ENCODE data around the gene SIDT1. TPM values are rescaled to one million over a fixed set of nuclear protein-coding genes. Genes with fewer than 3 reads are reported as not detected.

The SIDT1 gene
- total and polyA plus RNA-seq, 4 donors = 1.0 to 16.3 (median 4.6) TPM

- TF ChIP-seq CTCF (IDR thresholded peaks at IDR 0.05; ENCODE audit: control extremely low read depth, extremely low read depth) = no peak
- DNase-seq (no peak), ATAC-seq (ENCODE audit: insufficient read depth, low FRiP score) (no peak)
- 72 to 88% methylated on average over 1 of the region's 1 CpG for WGBS, 2 donors
- H3K27ac ChIP-seq (ENCODE audit: low read depth in 1 of 2, low read length in 1 of 2) = no peak overlapping the region
- no peak overlapping the region for H3K4me3 ChIP-seq
- no peaks in the 10 kb centered on the region for H3K4me1 ChIP-seq (ENCODE audit: control insufficient read depth in 5 of 5, insufficient read depth in 5 of 5, low read length in 5 of 5)
- H3K9ac ChIP-seq (ENCODE audit: insufficient read depth in 1 of 2, low read length in 2 of 2) = no peak overlapping the region
- H3K9me3 ChIP-seq (ENCODE audit: control insufficient read depth in 4 of 4, insufficient read depth in 3 of 4, low read length in 3 of 4) = no peaks in the 10 kb centered on the region
- no peaks in the 10 kb centered on the region for H3K36me3 ChIP-seq (ENCODE audit: control insufficient read depth in 4 of 4, insufficient read depth in 4 of 4, low read length in 4 of 4)
- no peaks in the 10 kb centered on the region for H3K27me3 ChIP-seq (ENCODE audit: control insufficient read depth in 3 of 3, insufficient read depth in 3 of 3, low read length in 2 of 3)
These were observed 58.6 kb downstream of the SIDT1 start for GRCh38 chr3:113590983-113591382.

- H3K27ac ChIP-seq (ENCODE audit: low read depth in 1 of 2, low read length in 1 of 2) = no peak overlapping the region
- H3K9ac ChIP-seq (ENCODE audit: insufficient read depth in 1 of 2, low read length in 2 of 2) = no peak overlapping the region
- H3K4me3 ChIP-seq = no peak overlapping the region
- TF ChIP-seq CTCF (IDR thresholded peaks at IDR 0.05; ENCODE audit: control extremely low read depth, extremely low read depth) = no peak
- DNase-seq = no peak
- H3K4me1 ChIP-seq (ENCODE audit: control insufficient read depth in 5 of 5, insufficient read depth in 5 of 5, low read length in 5 of 5) = no peaks in the 10 kb centered on the region
- no peak for ATAC-seq (ENCODE audit: insufficient read depth, low FRiP score)
- WGBS, 2 donors = 76 to 83% methylated on average over 2 of the region's 2 CpGs
- H3K27me3 ChIP-seq (ENCODE audit: control insufficient read depth in 3 of 3, insufficient read depth in 3 of 3, low read length in 2 of 3) = no peaks in the 10 kb centered on the region
- no peaks in the 10 kb centered on the region for H3K36me3 ChIP-seq (ENCODE audit: control insufficient read depth in 4 of 4, insufficient read depth in 4 of 4, low read length in 4 of 4)
- H3K9me3 ChIP-seq (ENCODE audit: control insufficient read depth in 4 of 4, insufficient read depth in 3 of 4, low read length in 3 of 4) = no peaks in the 10 kb centered on the region
These were observed 61.7 kb downstream of the SIDT1 start for GRCh38 chr3:113594066-113594465.

GRCh38 chr3:113597596-113598354 lies 65.4 kb downstream of the SIDT1 start:
- Histone ChIP-seq H3K4me3 (no peak overlapping the region), H3K27ac (ENCODE audit: low read depth in 1 of 2, low read length in 1 of 2) (no peak overlapping the region), H3K4me1 (ENCODE audit: control insufficient read depth in 5 of 5, insufficient read depth in 5 of 5, low read length in 5 of 5) (no peaks in the 10 kb centered on the region), H3K9me3 (ENCODE audit: control insufficient read depth in 4 of 4, insufficient read depth in 3 of 4, low read length in 3 of 4) (no peaks in the 10 kb centered on the region), H3K9ac (ENCODE audit: insufficient read depth in 1 of 2, low read length in 2 of 2) (no peak overlapping the region), H3K36me3 (ENCODE audit: control insufficient read depth in 4 of 4, insufficient read depth in 4 of 4, low read length in 4 of 4) (no peaks in the 10 kb centered on the region), H3K27me3 (ENCODE audit: control insufficient read depth in 3 of 3, insufficient read depth in 3 of 3, low read length in 2 of 3) (no peaks in the 10 kb centered on the region)
- TF ChIP-seq CTCF (IDR thresholded peaks at IDR 0.05; ENCODE audit: control extremely low read depth, extremely low read depth) = no peak
- DNase-seq (no peak), ATAC-seq (ENCODE audit: insufficient read depth, low FRiP score) (no peak)
- 78 to 80% methylated on average over 4 of the region's 4 CpGs for WGBS, 2 donors
